GM19238 (cell line): ENCODE results near the gene ZBTB32.

Experiments used
- DNase-seq: peaks from one replicate; pipeline ENCODE4 v3.0.0; 2011; ENCODE audit warnings: low spot score; ENCODE audit not compliant: insufficient read length

Gene ZBTB32

GRCh38 chr19:35736913-35737886 lies 32.8 kb downstream of the ZBTB32 start:
- no peak for DNase-seq

DNA sequence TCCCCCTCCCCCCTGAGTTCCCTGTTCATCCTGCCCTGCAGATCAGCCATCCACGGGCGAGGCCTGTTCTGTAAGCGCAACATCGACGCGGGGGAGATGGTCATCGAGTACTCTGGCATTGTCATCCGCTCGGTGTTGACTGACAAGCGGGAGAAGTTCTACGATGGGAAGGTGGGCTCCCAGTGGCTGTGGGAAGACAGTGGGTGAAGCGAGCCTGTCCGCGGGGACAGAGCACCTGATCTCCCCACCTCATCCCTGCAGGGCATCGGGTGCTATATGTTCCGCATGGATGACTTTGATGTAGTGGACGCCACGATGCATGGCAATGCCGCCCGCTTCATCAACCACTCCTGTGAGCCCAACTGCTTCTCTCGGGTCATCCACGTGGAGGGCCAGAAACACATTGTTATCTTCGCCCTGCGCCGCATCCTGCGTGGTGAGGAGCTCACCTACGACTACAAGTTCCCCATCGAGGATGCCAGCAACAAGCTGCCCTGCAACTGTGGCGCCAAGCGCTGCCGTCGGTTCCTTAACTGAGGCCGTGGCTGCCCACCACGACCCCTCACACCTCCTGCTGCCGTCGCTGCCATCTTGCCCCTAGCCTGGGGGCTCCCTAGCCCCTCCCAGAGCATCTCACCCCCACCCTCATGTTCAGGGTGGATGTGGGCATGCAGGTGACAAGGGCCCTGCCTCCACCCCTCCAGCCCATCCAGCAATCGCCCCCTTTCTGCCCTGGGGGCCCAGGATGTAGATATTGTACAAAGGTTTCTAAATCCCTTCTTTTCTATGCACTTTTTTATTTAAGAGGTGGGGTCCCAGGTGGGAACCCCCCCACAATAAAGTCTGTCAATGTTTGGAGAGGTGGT lies 33.9 kb downstream of the ZBTB32 start:
- no peak for DNase-seq

DNA sequence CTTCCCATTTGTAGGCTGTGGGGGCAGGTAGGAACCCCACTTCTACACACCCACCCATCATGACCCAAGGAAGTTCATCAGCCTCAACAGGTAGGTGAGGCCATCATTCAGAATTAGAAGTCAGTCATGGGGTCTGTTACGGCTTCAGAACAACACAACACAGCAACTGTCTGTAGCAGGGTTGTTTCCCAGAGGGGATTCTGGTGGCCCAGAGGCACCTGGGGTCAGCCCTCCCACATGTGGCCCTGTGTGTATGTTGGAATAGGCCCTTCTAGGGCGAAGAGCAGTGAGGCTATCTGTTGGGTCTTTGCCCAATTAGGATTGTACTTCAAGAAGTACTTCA lies 34.5 kb downstream of the ZBTB32 start:
- DNase-seq = no peak

- DNase-seq = no peak
Measured at GRCh38 chr19:35739275-35740107, 35.1 kb downstream of the ZBTB32 start.

GRCh38 chr19:35740108-35740422 lies 35.7 kb downstream of the ZBTB32 start:
- DNase-seq = peak; percentile 70

DNA sequence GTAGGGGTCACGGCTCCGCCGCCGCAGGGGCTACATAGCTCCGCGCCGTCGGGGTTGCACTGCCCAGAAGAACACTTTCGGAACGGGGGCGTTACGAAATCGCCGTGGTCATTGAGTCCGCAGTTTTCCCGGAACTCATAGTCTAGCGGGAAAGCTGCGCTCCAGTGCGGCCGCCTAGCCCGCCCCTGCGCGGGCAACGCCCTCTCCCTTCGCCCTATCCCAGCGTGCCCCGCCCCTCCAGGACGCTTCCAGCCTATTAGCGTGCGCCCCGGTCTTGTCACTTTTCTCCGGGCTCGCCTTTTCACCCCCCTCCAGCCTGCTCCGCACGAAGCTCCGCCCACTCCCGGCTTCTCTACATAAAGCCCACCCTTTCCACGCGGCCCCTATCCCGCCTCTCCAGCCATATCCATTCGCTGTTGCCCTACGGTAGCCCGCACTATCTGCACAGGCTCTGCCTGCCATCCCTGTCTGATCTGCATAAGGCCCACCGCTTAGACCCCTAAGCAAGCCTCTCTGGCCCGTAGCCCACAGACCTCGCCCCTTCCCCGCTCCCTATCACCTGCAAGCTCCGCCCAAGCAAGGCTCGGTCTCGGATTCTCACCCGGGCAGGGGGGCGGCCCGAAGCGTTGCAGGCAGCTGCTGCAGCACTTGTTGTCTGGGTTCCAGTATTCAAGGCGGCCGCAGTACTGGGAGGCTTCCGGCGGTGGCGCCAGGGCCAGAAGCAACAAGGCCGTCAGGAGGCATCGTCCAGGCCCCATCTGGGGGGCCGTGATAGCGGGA lies 36.3 kb downstream of the ZBTB32 start:
- DNase-seq = peak; percentile 99

GRCh38 chr19:35741203-35741515 lies 36.8 kb downstream of the ZBTB32 start:
- no peak for DNase-seq

GRCh38 chr19:35742121-35742724 lies 37.9 kb downstream of the ZBTB32 start, which contains the start of gene IGFLR1:
IGFLR1 (minus strand) TSS chr19:35742452; CDS start chr19:35741180, 1,272 bp downstream.
- no peak for DNase-seq

DNA sequence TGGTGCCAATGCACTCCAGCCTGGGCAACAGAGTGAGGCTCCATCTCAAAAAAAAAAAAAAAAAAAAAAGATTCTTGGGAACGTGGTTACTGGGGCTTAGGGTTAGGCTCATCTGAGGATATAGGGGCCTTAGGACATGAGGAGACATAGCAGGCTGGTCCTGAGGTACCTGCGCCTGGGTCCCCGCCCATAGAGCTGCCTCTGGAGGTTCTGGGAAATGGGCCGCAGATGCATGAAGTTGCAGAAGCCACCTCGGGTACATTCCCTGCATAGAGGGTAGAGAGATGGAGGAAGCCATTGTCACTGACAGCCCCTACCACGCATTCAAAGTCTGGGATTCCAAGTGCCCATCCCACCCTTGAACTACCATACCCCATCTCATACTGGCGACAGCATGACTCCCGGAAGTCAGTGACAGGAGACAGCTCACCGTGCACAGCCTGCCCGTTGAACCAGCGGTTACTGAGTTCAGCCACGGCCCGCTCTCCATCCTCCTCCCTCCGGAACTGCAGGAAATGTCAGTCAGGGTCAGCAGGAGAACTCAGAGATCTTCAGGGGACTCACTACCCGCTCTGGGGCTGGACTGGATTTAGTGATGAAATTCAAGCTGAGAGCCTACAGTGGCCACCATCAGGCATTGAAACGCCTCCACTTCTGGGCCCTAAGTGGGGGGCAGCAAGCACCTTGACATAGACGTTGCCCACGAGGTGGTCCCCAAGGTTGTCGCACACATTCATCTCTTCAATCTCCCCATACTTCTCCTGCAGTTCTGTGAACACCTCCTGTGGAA lies 39.5 kb downstream of the ZBTB32 start:
- no peak for DNase-seq

DNA sequence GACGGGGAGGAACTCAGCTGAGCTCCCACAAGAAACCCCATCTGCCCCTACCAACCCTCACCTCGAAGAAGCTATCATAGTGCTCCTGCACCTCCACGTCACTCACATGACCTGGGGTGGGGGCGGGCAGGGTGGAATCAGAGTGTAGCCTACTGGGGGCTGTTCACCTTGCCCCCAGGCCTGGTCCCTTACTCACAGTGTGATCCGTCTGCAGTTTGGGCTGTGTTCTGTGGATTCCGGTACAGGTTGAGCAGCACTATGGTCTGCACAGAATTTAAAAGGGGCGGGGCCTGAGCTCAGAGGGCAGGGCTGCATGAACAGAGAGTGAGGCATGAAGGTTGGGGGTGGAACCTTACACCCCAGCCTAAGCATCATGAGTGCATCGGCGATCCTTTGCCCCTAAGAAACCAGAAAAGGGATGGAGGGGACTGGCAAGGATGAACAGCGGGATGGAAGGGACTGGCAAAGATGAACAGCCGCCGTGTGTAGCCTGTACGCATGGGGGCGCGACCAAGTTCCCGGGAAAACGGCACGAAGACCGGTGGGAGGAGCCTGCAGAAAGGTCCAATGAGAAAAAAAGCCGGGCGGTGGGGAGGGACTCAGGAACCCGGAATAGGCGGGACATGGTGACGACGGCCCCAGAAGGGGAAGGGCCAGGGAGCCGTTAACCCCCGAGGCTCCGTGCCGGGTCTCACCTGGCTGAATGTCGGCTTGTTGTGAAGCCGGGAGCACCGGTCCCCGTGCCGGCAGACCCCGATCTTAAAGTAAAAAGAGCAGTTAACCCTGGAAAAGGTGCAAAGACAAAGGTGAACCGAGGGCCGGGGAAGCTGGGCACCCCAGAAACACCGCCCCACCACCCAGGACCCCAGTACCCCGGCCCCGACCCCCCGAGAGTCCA lies 40.3 kb downstream of the ZBTB32 start:
- peak; percentile 62 for DNase-seq

DNA sequence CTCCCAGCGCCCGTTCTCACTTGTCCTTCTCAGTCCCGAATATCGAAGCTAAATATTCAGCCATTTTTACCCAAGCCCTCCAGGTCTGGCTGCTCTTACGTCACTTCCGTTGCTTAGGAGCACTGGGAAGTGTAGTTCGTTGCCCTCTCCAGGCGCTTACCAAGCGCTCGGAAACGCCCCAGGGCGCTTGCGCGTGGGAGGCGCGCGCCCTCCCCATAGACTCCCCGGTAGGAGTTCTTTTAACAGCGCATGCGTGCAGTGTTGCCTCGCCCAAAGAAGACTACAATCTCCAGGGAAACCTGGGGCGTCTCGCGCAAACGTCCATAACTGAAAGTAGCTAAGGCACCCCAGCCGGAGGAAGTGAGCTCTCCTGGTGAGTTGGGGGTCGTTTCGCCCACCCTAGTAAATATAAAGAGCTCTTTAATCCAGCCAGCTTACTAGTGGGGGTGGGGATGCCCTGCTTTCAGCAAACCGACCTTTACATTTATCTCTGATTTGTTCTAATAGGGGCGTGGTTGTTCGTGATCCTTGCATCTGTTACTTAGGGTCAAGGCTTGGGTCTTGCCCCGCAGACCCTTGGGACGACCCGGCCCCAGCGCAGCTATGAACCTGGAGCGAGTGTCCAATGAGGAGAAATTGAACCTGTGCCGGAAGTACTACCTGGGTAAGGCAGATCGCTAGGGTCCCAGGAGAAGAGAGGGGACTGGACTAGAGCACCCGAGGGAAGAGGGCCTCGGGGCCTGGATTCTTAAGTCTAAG lies 41.1 kb downstream of the ZBTB32 start, which contains the start of the genes PSENEN and U2AF1L4:
Gene PSENEN (plus strand): TSS at position 324 of the 759 bp plus-strand sequence. CDS start 280 bp downstream, at position 604.
Gene U2AF1L4 (minus strand): TSS at position 91 of the 759 bp plus-strand sequence. CDS start 27 bp downstream, at position 64.
- peak; percentile 76 for DNase-seq

- DNase-seq = no peak
Measured at GRCh38 chr19:35746087-35746462, 41.7 kb downstream of the ZBTB32 start.

DNA sequence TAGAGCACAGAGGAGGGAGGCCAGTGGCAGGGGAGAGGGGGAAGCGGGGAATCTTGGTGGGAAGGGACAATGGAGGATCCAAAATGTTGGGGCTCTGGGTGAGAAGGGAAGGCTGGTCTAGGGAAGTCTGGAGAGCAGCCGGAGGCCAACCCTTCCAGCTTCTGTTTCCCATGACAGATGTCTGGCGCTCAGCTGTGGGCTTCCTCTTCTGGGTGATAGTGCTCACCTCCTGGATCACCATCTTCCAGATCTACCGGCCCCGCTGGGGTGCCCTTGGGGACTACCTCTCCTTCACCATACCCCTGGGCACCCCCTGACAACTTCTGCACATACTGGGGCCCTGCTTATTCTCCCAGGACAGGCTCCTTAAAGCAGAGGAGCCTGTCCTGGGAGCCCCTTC lies 42.2 kb downstream of the ZBTB32 start:
- DNase-seq = no peak

GRCh38 chr19:35748106-35749020 lies 44.0 kb downstream of the ZBTB32 start, which contains the start of gene LIN37:
LIN37 (plus strand) TSS chr19:35748576; CDS start chr19:35748725, 149 bp downstream.
- peak; percentile 91 for DNase-seq

- no peak for DNase-seq
Measured at GRCh38 chr19:35750167-35750566, 45.8 kb downstream of the ZBTB32 start.
